ENCODE results near the gene RPS18. TPM values are rescaled to one million over a fixed set of nuclear protein-coding genes. Genes with fewer than 3 reads are reported as not detected.

Gene RPS18
- total and polyA plus RNA-seq, 9 of the 15 experiments (the other 6 are each of a cell fraction or from before 2014, with no cell fraction given), result 5,023 to 17,516 (median 8,131) TPM

GRCh38 chr6:33288921-33289783, 17.3 kb downstream of the RPS18 start, which contains the start of the genes PFDN6 and WDR46 (continued):
- TF ChIP-seq GTF3C2 (IDR thresholded peaks at IDR 0.05; ENCODE audit: borderline replicate concordance, extremely low read depth, insufficient read length) (no peak), SMAD2 (IDR thresholded peaks at IDR 0.05; ENCODE audit: low read depth, low read length) (no peak), RBFOX2 (IDR thresholded peaks at IDR 0.05; ENCODE audit: low read depth, low read length) (peak; percentile 50), ZNF146 (CRISPR knock-in tag; IDR thresholded peaks at IDR 0.05; ENCODE audit: unreplicated experiment) (no peak), BRD4 (IDR thresholded peaks at IDR 0.05) (no peak), ATF6 (CRISPR knock-in tag; IDR thresholded peaks at IDR 0.05) (0 out of 2 replicates have a peak, but pooled peaks have one; percentile 47), CSDE1 (IDR thresholded peaks at IDR 0.05) (no peak), RFX1 (IDR thresholded peaks at IDR 0.05) (no peak), ZNF232 (CRISPR knock-in tag; IDR thresholded peaks at IDR 0.05) (no peak), ZNF780A (CRISPR knock-in tag; IDR thresholded peaks at IDR 0.05) (no peak), HMGXB4 (CRISPR knock-in tag; IDR thresholded peaks at IDR 0.05) (no peak; the same call in 1 of the 2 replicates), ZNF436 (CRISPR knock-in tag; IDR thresholded peaks at IDR 0.05) (no peak), TARDBP (IDR thresholded peaks at IDR 0.05) (0 out of 2 replicates have a peak, but pooled peaks have one; percentile 24), SIX5 (IDR thresholded peaks at IDR 0.05; ENCODE audit: borderline replicate concordance in 1 of 2, insufficient read depth in 1 of 2, low read depth in 1 of 2, low read length in 2 of 2) (peak; percentile 94 to 97), MTA3 (IDR thresholded peaks at IDR 0.05; ENCODE audit: borderline replicate concordance) (peak; percentile 35; the same call in 1 of the 2 replicates), POLR2AphosphoS2 (IDR thresholded peaks at IDR 0.05; ENCODE audit: low read length) (no peak), SP2 (IDR thresholded peaks at IDR 0.05; ENCODE audit: extremely low read depth, low read depth, low read length, poor library complexity, severe bottlenecking) (no peak), HDGF (IDR thresholded peaks at IDR 0.05) (no peak), ZNF121 (CRISPR knock-in tag; conservative IDR thresholded peaks at IDR 0.05) (no peak), KAT7 (CRISPR knock-in tag; IDR thresholded peaks at IDR 0.05; ENCODE audit: borderline replicate concordance) (peak; percentile 46; the same call in 1 of the 2 replicates), MAFF (IDR thresholded peaks at IDR 0.05; ENCODE audit: low read length) (no peak), BRF1 (IDR thresholded peaks at IDR 0.05; ENCODE audit: borderline replicate concordance, extremely low read depth, insufficient read length) (no peak), ZNF507 (tag; conservative IDR thresholded peaks at IDR 0.05) (no peak)

All from K562 (cell line).